ENCODE data around the gene ZNF483.
"Not testable (repeated sequence)": the region's sequence is repeated elsewhere in the genome, so short reads cannot be mapped to it uniquely, and the experiment has no call there.

The ZNF483 gene

DNA sequence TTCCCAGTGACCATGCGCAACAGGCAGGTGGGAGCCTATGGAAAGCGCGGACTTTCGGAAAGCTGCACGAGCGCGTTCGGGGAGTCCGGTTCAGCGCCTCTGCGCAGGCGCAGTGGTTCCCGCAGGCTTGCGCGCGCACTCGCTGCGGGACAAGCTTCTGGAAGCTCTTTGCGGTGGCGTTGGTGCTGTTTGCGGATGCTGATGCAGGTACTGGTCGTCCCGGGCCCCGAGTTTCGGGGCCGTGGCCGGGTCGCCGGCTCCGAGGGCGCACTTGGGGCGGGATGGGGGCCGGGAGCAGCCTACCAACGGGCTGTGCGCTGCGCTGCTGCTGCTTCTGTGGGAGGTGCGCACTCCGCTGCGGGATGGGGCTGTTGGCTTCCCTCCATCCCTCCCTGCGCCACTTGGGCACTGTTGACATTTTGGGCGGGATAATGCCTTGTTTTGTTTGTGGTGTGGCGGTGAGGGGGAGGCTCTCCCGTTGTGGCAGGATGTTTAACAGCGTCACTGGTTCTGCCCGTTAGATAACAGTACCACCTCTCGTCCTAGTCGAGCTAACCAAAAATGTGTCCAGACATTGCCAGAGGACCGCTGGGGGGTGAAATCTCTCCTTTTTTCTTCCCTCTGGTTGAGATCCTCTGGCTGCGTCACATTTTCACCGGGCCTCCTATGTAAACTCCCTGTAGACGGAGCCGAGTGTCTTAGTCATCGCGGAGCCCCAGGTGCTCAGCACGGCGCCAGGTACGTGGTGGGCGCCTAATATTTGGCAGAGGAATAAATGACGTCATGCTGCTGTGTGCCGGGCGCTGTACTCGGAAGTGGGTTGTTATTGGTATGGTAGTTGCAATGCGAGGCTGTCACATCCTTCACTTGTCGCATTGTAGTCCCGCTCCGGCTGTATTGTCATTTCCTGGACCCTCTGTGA is at the start of gene ZNF483:
Gene ZNF483, plus strand, starts transcription at position 124 of the 922 bp plus-strand sequence. CDS start 2,217 bp downstream, outside the sequence.
- peak; percentile 85 to 92 for DNase-seq

DNA sequence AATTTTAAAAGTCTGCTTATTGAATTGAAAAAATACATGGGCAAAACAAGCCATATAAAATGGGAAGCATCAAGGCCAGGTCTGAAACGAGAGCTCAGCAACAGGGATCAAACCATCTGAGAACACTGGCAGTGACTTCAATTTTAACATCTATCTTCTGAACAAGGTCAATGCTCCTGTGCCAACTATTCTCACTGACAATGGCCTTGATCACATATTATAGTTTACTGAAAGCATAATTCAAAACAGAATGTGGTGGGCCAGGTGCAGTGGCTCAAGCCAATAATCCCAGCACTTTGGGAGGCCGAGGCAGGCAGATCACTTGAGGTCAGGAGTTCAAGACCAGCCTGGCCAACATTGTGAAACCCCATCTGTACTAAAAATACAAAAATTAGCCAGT is 49.8 kb upstream of the ZNF483 start:
- DNase-seq = no peak

DNA sequence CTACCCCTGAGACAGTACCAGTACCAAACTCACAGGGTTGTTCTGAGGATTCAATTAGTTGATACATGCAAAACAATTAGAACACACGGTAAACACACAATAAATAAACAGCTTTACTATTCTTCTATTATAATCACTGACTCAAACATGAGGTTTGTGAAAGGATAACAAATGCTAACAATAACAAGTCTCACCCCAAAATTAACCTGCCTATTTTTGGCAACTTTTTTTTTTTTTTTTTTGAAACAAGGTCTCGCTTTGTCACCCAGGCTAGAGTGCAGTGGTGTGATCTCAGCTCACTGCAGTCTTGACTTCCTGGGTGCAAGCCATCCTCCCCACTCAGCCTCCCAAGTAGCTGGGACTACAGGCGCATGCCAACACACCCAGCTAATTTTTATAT is 47.3 kb upstream of the ZNF483 start:
- no peak for DNase-seq

DNA sequence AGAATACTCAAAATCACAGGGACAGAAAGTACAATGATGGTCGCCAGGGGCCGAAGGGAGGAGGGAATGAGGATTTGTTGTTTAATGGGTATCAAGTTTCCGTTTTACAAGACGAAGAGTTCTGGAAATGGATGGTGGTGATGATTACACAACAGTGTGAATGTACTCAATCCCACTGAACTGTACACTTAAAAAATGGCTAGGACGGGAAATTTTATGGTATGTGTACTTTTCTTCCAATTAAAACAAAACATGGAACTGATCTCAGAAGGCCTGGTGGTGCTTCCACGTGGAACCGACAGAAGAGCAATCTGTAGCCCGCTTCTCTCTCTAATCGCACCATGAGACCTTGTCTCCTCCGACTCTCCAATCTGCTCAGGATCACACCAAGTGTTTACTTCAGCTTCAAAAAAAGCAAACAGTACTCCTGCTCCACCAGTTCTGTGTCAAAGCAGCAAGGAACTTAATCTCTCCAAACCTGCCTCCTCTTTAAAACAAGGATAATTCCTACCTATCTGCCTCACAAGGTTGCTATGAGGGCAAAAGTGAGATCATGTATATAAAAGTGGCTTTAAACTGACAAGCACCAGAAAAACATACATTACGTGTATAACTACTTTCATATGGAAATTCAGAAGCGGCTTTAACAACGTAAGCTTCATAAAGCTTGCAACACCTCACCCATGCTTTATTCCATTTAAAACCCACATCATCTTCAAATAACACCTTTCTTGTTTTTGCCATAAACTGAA is 42.9 kb upstream of the ZNF483 start:
- peak; percentile 30 to 59 for DNase-seq

DNA sequence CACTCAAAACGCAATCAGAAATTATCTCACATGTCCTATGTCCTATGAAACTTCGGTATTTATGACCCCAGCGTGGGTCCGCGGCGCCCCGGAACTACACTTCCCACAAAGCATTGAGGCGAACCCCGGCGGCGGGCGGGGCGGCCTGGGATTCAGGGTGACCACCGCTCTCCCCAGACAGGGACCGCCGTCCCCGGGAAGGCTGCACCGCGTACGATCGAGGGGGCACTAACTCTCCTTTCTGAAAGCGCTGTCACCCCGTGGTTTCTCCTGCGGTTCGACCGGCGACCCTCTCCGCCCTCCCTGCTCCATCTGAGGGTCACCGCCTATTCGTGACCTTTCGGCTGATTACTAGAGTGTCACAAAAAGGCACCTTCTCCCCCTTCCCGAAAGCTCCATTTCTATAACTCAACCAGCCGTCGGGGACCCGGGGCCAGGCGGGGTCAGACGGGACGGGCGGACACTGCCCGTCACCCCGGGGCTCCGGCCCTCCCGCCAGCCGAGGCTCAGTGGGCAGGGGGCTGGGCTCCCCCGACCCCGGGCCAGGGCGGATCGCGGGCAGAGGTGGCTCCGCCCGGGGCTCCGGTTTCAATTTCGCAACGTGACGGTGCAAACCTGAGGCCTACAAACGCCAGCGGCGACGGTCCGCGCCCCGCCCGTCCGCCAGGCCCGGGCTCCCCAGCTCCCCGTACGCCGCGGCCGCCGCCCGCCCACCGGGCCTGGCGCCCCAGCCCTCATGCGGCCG is 42.1 kb upstream of the ZNF483 start:
- peak; percentile 53 to 74 for DNase-seq

DNA sequence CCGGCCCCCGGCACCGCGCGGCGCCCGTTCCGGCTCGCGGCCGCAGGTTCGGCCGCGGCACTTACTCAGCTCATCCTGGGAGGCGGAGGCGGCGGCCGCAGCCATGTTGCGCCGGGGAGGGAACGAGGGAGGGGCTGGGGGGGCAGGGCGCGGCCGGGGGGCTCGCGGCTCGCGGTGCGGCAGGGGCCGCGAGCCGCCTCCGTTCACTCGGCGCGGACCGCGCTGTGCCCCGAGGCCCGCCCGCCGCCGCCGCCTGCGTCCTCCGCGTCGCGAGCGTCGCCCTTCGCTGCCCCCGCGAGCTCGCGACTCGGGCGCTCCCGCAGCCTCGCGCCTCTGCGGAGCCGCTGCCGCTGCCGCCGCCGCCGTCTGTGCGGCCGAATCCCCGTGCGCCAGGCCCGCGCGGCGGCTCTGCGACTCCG is 41.5 kb upstream of the ZNF483 start:
- peak in 1 of 2 experiments; percentile 60 for DNase-seq

DNA sequence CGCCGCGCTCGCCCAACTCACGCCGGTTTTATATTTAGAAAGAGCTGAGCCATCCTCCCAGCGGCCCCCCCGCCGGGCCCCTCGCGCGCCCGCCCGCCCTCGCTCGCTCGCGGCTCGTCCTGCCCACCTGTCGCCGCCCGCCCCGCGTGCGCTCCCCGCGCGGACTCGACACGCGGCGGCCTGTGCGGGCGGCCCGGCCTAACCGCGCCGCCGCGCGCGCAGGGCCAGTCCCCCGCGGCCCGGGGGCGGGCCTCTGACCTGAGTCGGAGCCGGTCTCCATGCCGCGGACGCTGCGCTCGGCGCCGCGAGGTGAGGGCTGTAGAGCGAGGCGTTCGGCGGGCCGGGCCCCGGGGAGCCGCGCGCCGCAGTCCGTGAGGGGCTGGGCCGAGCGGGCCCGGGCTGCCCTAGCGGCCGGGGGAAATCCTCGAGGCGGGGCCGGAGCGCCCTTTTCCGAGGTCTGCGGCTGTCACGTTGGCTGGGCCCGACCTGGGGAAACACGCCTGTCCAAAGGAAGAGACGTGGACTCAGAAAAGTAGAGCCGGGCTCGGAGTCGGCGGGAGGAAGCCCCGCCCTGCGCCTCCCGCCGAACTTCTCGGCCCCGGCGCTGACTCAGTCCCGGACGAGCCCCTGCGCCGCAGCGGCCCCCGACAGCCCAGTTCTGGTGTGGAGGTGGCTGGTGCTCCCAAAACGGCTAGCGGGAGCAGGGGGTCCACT is 41.0 kb upstream of the ZNF483 start, which contains the start of gene ECPAS:
Gene ECPAS, minus strand, starts transcription at position 526 of the 714 bp plus-strand sequence. CDS start 11,465 bp downstream, outside the sequence.
- DNase-seq = peak; percentile 59 to 83

DNA sequence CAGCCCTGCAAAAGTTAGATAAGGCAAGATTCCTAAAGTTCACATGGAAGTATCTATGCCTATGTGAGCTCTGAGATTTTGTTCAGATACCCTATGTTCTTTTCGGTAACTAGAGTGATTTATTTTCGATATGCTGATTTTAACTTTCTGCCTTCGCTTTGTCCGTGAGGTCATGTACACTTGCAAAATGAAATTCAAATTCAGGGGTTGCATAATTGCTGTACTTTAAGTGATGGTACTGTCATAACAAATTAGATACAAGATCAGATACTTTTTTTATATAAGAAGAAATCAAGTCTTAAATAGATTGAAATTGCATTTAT is 40.4 kb upstream of the ZNF483 start:
- no peak for DNase-seq

DNA sequence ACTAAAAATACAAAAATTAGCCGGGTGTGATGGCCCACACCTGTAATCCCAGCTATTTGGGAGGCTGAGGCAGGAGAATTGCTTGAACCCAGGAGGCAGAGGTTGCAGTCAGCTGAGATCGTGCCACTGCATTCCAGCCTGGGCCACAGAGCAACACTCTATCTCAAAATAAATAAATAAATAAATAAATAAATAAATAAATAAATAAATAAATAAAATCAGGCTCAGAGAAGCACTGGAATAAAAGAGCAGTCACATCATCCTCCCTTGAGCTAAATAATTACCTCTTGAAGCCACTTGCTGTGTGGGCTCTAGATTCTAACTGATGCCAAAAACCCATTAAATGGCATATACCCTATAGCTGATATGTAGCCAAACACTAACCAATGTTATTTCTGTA is 27.8 kb upstream of the ZNF483 start:
- not testable (repeated sequence) for DNase-seq

DNA sequence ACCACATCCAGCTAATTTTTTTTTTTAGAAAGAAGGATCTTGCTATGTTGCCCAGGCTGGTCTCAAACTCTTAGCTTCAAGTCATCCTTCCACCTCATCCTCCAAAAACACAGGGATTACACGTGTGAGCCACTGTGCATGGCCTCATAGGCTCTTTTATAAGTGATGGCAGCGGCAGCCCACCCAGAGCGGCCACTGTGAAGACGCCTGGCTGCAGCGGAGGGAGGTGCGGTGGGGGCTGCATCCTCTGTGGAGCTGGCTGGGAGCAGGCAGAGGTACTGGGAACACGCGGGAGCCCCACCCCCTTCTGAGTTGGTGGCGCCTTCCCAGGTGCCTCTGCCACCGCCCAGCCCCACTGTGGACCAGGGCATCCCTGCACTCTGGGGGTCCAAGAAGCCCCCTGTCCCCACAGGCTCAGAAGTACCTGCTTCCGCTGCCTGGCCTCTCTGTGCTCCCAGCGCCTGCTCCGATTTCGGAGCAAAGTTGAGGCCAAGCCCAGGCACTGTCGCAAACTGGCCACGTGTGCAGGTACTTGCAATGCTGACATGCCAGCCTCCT is 23.9 kb upstream of the ZNF483 start:
- no peak for DNase-seq

DNA sequence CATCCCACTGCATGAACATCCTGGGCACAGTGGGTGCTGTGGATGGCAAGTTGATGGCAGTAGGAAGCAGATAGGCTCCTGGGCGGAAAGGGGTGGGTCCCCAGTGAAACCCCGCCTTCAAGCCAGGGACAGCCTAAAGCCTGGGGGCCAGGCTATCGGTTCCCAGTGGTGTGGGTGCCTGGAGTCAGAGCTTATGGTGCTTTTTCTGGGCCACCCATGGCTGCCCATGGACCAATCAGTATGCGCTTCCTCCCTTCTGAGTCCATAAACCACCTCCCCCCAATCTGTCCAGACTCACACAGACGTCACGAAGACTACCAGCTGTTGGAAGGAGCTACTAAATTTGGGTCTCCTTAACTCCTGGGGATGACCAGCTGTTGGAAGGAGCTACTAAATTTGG is 23.3 kb upstream of the ZNF483 start:
- no peak for DNase-seq

DNA sequence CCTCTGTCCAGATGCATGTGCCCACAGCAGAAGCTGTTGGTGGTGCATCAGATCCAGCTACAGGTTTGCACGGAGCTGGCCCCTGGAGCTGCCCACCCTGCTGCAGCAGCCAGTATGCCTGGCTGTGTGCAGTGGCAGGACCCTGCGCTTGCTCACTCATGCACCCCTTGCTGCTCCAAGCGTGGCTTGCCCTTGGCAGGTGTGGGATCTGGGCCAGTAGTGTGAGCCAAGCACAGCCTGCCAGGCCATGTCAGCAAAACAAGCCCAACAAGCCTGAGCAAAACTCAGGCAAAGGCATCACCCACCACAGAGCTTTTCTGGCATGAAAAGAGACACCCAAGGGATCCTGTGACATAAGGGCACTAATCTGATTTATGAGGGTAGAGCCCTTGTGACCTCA is 22.5 kb upstream of the ZNF483 start:
- no peak for DNase-seq

DNA sequence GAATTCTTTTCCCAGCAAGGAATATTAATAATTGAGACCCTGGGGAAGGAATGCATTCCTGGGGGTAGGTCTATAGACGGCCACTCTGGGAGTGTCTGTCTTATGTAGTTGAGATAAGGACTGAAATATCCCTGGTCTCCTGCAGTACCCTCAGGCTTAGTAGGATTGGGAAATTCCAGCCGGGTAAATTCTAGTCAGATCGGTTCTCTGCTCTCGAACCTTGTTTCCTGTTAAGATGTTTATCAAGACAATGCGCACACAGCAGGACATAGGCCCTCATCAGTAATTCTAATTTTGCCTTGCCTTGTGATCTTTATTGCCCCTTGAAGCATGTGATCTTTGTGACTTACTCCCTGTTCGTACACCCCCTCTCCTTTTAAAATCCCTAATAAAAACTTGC is 13.4 kb upstream of the ZNF483 start:
- not testable (repeated sequence) for DNase-seq

DNA sequence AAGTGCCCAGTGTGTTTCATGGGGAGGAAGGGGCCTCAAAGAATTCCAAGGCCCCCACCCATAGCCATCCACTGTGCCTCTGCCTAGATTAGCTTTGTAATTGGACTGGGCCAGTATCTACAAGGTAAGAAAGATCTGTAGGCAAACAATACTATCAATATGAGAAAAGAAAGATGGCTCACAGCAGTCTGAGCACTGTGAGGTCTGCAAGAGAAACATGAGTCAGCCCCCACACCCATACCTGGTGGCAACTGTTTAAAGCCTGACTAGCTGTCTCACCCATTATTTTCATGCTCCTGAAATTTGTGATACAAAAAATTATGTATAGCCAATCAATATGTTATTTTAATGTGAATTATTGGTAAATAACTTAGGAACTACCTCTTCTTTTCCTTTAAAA is 10.0 kb upstream of the ZNF483 start:
- no peak for DNase-seq

DNA sequence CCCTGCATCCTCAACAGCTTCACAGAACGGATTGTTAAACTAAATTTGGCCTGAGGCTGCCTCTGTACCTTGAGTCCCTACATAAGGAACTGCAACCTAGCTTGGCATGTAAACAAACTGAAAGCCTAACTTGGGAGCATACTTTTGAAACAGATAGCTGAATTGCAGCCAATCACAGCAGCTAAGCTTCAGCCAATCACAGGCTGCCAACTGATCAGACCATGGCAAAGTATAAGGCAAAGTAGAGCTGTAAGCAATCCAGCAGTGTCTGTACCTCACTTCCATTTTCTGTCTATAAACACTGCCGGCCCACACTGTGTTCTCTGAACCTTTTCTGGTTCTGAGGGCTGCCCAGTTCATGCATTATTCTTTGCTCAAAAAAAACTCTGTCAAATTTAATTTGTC is 8.9 kb upstream of the ZNF483 start:
- DNase-seq = no peak

DNA sequence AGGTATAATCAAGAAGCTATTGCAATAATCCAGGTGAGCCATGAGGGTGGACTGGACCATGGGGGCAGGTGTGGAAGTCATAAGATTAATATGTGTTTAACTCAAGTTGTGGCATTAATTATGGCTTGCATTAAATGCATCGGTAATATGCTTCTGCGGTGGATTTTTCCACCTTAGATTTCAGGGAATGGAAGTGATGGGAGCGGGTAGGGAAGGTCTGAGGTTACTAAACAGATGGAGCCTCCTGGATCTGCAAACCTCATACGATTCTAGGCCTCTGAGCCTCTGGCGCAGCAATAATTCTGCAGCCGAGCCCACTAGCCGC is 286 bp upstream of the ZNF483 start:
- DNase-seq = no peak

DNA sequence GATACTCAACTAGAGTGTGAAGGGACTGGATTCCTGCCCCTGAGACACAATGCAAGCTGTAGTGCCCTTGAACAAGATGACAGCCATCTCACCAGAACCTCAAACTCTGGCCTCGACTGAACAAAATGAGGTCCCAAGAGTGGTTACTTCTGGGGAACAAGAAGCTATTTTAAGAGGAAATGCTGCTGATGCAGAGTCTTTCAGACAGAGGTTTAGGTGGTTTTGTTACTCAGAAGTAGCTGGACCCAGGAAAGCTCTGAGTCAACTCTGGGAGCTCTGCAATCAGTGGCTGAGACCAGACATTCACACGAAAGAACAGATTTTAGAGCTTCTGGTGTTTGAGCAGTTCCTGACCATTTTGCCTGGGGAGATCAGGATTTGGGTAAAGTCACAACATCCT is 2.4 kb downstream of the ZNF483 start:
- no peak for DNase-seq

DNA sequence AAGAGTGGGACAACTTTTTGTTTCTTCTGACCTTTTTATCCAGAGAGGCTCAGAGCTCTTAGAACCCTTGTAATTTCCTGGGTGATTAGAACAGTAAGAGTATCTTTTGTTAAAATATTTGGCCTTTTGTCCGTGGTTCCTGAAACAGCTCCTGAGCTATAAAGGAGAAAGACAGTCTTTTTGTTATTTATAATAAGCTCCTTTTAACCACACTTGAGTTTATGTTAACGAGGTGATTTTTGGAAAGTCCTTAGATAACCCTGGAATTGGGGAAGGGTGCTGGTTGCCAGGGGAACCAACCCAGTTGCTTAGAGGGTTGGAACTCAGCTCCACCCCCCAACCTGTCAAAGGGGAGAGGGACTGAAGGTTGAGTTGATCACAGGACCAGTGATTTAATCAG is 4.8 kb downstream of the ZNF483 start:
- DNase-seq = no peak

DNA sequence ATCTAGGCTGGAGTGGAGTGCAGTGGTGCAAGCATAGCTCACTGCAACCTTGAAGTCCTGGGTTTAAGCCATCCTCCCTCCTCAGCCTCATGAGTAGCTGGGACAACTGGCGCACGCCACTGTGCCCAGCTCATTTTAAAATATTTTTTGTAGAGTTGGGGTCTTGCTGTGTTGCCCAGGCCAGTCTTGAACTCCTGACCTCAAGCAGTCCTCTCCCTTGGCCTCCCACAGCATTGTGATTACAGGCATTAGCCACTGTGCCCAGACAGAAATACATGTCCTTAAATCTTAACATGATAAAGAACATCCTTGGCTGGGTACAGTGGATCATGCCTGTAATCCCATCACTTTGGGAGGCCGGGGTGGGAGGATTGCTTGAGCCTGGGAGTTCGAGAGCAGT is 6.7 kb downstream of the ZNF483 start:
- no peak for DNase-seq

DNA sequence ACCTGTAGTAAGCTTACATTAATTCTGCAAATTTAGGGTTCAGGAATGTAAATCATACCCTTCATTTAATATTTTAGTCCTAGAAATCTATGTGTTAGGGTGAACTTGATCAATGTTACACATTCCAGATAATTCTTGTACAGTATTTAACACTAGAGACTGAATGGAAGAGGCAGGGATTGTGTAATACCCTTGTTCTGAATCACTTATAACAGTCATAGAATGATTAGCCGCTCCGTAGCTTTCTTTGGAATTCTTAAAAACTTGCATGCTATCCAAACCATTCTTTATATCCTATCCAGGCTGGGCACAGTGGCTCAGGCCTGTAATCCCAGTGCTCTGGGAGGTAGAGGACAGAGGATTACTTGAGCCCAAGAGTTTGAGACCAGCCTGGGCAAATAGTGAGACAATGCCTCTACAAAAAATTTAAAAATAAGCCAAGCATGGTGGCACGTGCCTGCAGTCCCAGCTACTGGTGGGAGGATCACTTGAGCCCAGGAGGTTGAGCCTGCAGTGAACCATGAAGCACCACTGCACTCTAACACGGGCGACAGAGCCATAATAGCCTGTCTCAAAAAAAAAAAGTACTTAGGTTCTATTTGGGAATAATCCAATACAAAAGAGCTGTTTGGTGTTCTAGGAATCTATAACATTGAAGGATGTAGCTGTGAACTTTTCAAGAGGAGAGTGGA is 8.3 kb downstream of the ZNF483 start:
- DNase-seq = no peak

DNA sequence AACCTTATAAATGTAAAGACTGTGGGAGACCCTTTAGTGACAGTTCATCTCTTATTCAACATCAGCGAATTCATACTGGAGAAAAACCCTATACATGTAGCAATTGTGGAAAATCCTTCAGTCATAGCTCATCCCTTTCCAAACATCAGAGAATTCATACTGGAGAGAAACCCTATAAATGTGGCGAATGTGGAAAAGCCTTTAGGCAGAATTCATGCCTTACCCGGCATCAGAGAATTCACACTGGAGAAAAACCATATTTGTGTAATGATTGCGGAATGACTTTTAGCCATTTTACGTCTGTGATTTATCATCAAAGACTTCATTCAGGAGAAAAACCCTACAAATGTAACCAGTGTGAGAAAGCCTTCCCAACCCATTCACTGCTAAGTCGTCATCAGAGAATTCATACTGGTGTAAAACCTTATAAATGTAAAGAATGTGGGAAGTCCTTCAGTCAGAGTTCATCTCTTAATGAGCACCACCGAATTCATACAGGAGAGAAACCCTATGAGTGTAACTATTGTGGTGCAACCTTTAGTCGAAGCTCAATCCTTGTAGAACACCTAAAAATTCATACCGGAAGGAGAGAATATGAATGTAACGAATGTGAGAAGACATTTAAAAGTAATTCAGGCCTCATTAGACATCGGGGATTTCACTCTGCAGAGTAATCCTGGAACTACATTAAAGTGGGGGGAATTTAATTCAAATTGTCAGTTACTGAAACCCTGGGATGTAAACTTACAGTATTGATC is 17.7 kb downstream of the ZNF483 start:
- no peak for DNase-seq
